IMR-90 (cell line): Measurements from ENCODE around the gene TMEM139.

Experiments used
- CTCF ChIP-seq: conservative IDR thresholded peaks from 2 replicates; pipeline ENCODE4 v1.5.1; 2012; ENCODE audit warnings: mild to moderate bottlenecking, low read depth, low read length, improper control_type of control experiment
- POLR2A ChIP-seq: IDR thresholded peaks from 2 replicates; pipeline ENCODE4 v1.6.1; 2012; ENCODE audit warnings: mild to moderate bottlenecking, low read depth, low read length
- TF ChIP-seq, protein P1 (sequence below): fragments of 150-350 bp; IDR thresholded peaks from 2 replicates; pipeline ENCODE4 v1.6.1; 2017; ENCODE audit warnings: mild to moderate bottlenecking, antibody characterized with exemption, low read length, low read depth

DNA sequence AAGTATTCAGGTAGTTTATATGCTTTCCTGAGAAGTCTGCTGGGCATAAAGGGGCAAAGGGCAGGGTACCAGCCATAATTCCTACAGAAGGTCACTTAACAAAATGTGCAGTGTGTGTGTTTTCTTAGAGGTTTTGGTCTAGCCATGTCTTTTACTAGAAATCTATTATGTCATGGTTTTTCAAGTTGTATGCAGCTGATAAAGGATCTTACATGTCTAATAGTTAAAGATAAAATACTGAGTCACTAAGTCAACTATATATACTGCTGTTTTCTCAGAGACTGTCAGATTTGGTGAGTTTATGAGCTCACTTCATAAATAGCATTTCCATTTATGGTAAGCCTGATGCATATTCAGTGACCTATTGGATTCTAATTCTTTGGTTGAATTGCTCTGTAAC is 11.1 kb downstream of the TMEM139 start:
- TF ChIP-seq CTCF (no peak), POLR2A (no peak)
- TF ChIP-seq, protein P1, sequence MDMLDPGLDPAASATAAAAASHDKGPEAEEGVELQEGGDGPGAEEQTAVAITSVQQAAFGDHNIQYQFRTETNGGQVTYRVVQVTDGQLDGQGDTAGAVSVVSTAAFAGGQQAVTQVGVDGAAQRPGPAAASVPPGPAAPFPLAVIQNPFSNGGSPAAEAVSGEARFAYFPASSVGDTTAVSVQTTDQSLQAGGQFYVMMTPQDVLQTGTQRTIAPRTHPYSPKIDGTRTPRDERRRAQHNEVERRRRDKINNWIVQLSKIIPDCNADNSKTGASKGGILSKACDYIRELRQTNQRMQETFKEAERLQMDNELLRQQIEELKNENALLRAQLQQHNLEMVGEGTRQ: no peak
